WTC11 (cell line): ENCODE data around the gene TMEFF1. TPM values are rescaled to one million over a fixed set of nuclear protein-coding genes. Genes with fewer than 3 reads are reported as not detected.

Source experiments
- ATAC-seq: fragments of 200-7000 bp; cut with Tn5 transposase; 2 replicates; pipeline ENCODE4 v1.10.0; 2021; ENCODE audit warnings: mild to moderate bottlenecking, moderate library complexity
- CTCF ChIA-PET: fragments of 300-600 bp; sonication (Branson Sonifier 250); formaldehyde crosslinking; loops from one replicate; lab custom pipeline; 2021; ENCODE audit warnings: antibody characterized with exemption; lab: Charles Lee
- POLR2A ChIA-PET: fragments of 350-600 bp; sonication (Branson Sonifier 250); formaldehyde crosslinking; loops from one replicate; lab custom pipeline; 2021; ENCODE audit warnings: antibody characterized with exemption; lab: Charles Lee
- DNase-seq: peaks from one replicate; pipeline ENCODE4 v3.0.0; 2021; ENCODE audit warnings: low spot score
- H3K27ac Mint-ChIP-seq: 2 replicates; pipeline ENCODE4 v1.8.0; 2021; ENCODE audit warnings: mixed read lengths
- H3K27me3 Mint-ChIP-seq: 2 replicates; pipeline ENCODE4 v1.8.0; 2021; ENCODE audit warnings: low read depth, mild to moderate bottlenecking, moderate library complexity, mixed read lengths
- H3K36me3 Mint-ChIP-seq: 2 replicates; pipeline ENCODE4 v1.8.0; 2021; ENCODE audit warnings: mixed read lengths
- H3K4me1 Mint-ChIP-seq: 2 replicates; pipeline ENCODE4 v1.8.0; 2022; ENCODE audit warnings: mixed read lengths
- H3K4me3 Mint-ChIP-seq: 2 replicates; pipeline ENCODE4 v1.8.0; 2021; ENCODE audit warnings: mild to moderate bottlenecking, moderate library complexity, mixed read lengths
- H3K9me3 Mint-ChIP-seq: 2 replicates; pipeline ENCODE4 v1.8.0; 2021; ENCODE audit warnings: mixed read lengths
- CREB1 ChIP-seq: sonication (generic); formaldehyde crosslinking; IDR thresholded peaks from 2 replicates; pipeline ENCODE4 v1.8.0; 2023; ENCODE audit warnings: mild to moderate bottlenecking, missing genetic modification reagents
- FOXK1 ChIP-seq: sonication (generic); formaldehyde crosslinking; IDR thresholded peaks from 2 replicates; pipeline ENCODE4 v1.8.0; 2022; ENCODE audit warnings: mild to moderate bottlenecking, moderate library complexity, missing genetic modification reagents
- FOXP1 ChIP-seq: sonication (generic); formaldehyde crosslinking; IDR thresholded peaks from 2 replicates; pipeline ENCODE4 v1.8.0; 2022; ENCODE audit warnings: missing genetic modification reagents, mild to moderate bottlenecking, moderate library complexity, borderline replicate concordance
- GTF2I ChIP-seq: fragments of 250-450 bp; sonication (Bioruptor Pico); conservative IDR thresholded peaks from 2 replicates; pipeline ENCODE4 v1.4.0; 2021; ENCODE audit warnings: mild to moderate bottlenecking
- JUN ChIP-seq: sonication (generic); formaldehyde crosslinking; IDR thresholded peaks from 2 replicates; pipeline ENCODE4 v1.8.0; 2023; ENCODE audit warnings: mild to moderate bottlenecking, missing genetic modification reagents
- OVOL2 ChIP-seq: fragments of 250-450 bp; sonication (Bioruptor Pico); IDR thresholded peaks from 2 replicates; pipeline ENCODE4 v1.9.0; 2021; ENCODE audit warnings: mild to moderate bottlenecking, borderline replicate concordance
- SMAD3 ChIP-seq: sonication (generic); formaldehyde crosslinking; IDR thresholded peaks from 2 replicates; pipeline ENCODE4 v1.8.0; 2022; ENCODE audit warnings: missing genetic modification reagents, mild to moderate bottlenecking, borderline replicate concordance
- TCF7 ChIP-seq: sonication (generic); formaldehyde crosslinking; IDR thresholded peaks from 2 replicates; pipeline ENCODE4 v1.8.0; 2022; ENCODE audit warnings: mild to moderate bottlenecking, low read depth, missing genetic modification reagents, moderate library complexity
- ZNF121 ChIP-seq: sonication (generic); formaldehyde crosslinking; IDR thresholded peaks from 2 replicates; pipeline ENCODE4 v1.8.0; 2023; ENCODE audit warnings: missing genetic modification reagents
- ZNF138 ChIP-seq: sonication (generic); formaldehyde crosslinking; conservative IDR thresholded peaks from 2 replicates; pipeline ENCODE4 v1.8.1; 2022; ENCODE audit warnings: mild to moderate bottlenecking, moderate library complexity, missing genetic modification reagents
- ZNF317 ChIP-seq: sonication (generic); formaldehyde crosslinking; IDR thresholded peaks from 2 replicates; pipeline ENCODE4 v1.8.1; 2023; ENCODE audit warnings: low read depth, mild to moderate bottlenecking, moderate library complexity, missing genetic modification reagents, borderline replicate concordance
- ZNF423 ChIP-seq: fragments of 250-450 bp; sonication (Bioruptor Pico); IDR thresholded peaks from 2 replicates; pipeline ENCODE4 v2.1.2; 2022; ENCODE audit warnings: mild to moderate bottlenecking, moderate library complexity
- total RNA-seq: library from RNA; stranded (reverse); gene quantifications from 3 replicates; pipeline ENCODE4 v1.2.3, GENCODE V29; 2021
- TF ChIP-seq, protein P1 (sequence below): fragments of 250-450 bp; sonication (Bioruptor Pico); IDR thresholded peaks from 2 replicates; pipeline ENCODE4 v1.9.0; 2021; ENCODE audit warnings: mild to moderate bottlenecking
- TF ChIP-seq, protein P2 (sequence below): fragments of 250-450 bp; sonication (Bioruptor Pico); IDR thresholded peaks from 2 replicates; pipeline ENCODE4 v1.8.0; 2021; ENCODE audit warnings: mild to moderate bottlenecking
- TF ChIP-seq, protein P3 (sequence below): sonication (generic); formaldehyde crosslinking; conservative IDR thresholded peaks from 2 replicates; pipeline ENCODE4 v1.8.1; 2023; ENCODE audit warnings: mild to moderate bottlenecking, low read depth, missing genetic modification reagents, moderate library complexity
- TF ChIP-seq, protein P4 (sequence below): sonication (generic); formaldehyde crosslinking; conservative IDR thresholded peaks from 2 replicates; pipeline ENCODE4 v1.8.1; 2022; ENCODE audit warnings: mild to moderate bottlenecking, missing genetic modification reagents
- TF ChIP-seq, protein P5 (sequence below): sonication (generic); formaldehyde crosslinking; IDR thresholded peaks from 2 replicates; pipeline ENCODE4 v1.8.1; 2023; ENCODE audit warnings: mild to moderate bottlenecking, missing genetic modification reagents, moderate library complexity
- TF ChIP-seq, protein P6 (sequence below): sonication (generic); formaldehyde crosslinking; IDR thresholded peaks from 2 replicates; pipeline ENCODE4 v1.8.1; 2023; ENCODE audit warnings: mild to moderate bottlenecking, missing genetic modification reagents, moderate library complexity
- TF ChIP-seq, protein P7 (sequence below): fragments of 200-600 bp; IDR thresholded peaks from 2 replicates; pipeline ENCODE4 v1.8.0; 2022; ENCODE audit warnings: antibody characterized with exemption

TMEFF1 gene
- total RNA-seq, 1 experiment from 2014 or later: 62.7 TPM

DNA sequence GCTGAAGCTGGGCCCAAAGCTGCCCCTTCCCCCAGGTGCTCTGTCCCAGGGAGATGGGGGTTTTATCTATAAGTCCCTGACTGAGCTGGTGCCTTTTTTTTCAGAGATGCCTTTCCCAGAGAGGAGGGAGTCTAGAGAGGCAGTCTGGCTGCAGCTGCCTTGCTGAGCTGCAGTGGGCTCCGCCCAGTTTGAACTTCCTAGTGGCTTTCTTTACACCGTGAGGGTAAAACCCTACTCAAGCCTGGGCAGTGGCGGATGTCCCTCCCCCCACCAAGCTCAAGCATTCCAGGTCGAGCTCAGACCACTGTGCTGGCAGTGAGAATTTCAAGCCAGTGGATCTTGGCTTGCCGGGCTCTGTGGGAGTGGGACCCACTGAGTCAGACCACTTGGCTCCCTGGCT lies 146.2 kb downstream of the TMEFF1 start:
- no peak for ATAC-seq
- Mint-ChIP-seq H3K9me3 (peaks cover 29% of the 10 kb centered on the region), H3K27me3 (no peaks in the 10 kb centered on the region), H3K4me1 (no peaks in the 10 kb centered on the region), H3K36me3 (peaks cover 17% of the 10 kb centered on the region), H3K4me3 (no peak overlapping the region), H3K27ac (no peak overlapping the region)
- TF ChIP-seq ZNF423 (CRISPR knock-in tag): no peak
- no peak for TF ChIP-seq SMAD3 (CRISPR knock-in tag)
- no peak for TF ChIP-seq OVOL2
- no peak for TF ChIP-seq TCF7 (CRISPR knock-in tag)
- TF ChIP-seq, protein P1, sequence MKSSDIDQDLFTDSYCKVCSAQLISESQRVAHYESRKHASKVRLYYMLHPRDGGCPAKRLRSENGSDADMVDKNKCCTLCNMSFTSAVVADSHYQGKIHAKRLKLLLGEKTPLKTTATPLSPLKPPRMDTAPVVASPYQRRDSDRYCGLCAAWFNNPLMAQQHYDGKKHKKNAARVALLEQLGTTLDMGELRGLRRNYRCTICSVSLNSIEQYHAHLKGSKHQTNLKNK (CRISPR knock-in tag): no peak
- TF ChIP-seq ZNF138 (CRISPR knock-in tag): no peak
- TF ChIP-seq, protein P2, sequence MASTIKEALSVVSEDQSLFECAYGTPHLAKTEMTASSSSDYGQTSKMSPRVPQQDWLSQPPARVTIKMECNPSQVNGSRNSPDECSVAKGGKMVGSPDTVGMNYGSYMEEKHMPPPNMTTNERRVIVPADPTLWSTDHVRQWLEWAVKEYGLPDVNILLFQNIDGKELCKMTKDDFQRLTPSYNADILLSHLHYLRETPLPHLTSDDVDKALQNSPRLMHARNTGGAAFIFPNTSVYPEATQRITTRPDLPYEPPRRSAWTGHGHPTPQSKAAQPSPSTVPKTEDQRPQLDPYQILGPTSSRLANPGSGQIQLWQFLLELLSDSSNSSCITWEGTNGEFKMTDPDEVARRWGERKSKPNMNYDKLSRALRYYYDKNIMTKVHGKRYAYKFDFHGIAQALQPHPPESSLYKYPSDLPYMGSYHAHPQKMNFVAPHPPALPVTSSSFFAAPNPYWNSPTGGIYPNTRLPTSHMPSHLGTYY (CRISPR knock-in tag): no peak
- TF ChIP-seq, protein P3, sequence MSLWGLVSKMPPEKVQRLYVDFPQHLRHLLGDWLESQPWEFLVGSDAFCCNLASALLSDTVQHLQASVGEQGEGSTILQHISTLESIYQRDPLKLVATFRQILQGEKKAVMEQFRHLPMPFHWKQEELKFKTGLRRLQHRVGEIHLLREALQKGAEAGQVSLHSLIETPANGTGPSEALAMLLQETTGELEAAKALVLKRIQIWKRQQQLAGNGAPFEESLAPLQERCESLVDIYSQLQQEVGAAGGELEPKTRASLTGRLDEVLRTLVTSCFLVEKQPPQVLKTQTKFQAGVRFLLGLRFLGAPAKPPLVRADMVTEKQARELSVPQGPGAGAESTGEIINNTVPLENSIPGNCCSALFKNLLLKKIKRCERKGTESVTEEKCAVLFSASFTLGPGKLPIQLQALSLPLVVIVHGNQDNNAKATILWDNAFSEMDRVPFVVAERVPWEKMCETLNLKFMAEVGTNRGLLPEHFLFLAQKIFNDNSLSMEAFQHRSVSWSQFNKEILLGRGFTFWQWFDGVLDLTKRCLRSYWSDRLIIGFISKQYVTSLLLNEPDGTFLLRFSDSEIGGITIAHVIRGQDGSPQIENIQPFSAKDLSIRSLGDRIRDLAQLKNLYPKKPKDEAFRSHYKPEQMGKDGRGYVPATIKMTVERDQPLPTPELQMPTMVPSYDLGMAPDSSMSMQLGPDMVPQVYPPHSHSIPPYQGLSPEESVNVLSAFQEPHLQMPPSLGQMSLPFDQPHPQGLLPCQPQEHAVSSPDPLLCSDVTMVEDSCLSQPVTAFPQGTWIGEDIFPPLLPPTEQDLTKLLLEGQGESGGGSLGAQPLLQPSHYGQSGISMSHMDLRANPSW (CRISPR knock-in tag): no peak
- TF ChIP-seq ZNF121 (CRISPR knock-in tag): no peak
- TF ChIP-seq FOXP1 (CRISPR knock-in tag): no peak
- no peak for TF ChIP-seq ZNF317
- no peak for TF ChIP-seq CREB1 (CRISPR knock-in tag)
- TF ChIP-seq, protein P4, sequence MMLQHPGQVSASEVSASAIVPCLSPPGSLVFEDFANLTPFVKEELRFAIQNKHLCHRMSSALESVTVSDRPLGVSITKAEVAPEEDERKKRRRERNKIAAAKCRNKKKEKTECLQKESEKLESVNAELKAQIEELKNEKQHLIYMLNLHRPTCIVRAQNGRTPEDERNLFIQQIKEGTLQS (CRISPR knock-in tag): no peak
- no peak for TF ChIP-seq JUN (CRISPR knock-in tag)
- TF ChIP-seq, protein P5, sequence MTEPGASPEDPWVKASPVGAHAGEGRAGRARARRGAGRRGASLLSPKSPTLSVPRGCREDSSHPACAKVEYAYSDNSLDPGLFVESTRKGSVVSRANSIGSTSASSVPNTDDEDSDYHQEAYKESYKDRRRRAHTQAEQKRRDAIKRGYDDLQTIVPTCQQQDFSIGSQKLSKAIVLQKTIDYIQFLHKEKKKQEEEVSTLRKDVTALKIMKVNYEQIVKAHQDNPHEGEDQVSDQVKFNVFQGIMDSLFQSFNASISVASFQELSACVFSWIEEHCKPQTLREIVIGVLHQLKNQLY (CRISPR knock-in tag): no peak
- TF ChIP-seq, protein P6, sequence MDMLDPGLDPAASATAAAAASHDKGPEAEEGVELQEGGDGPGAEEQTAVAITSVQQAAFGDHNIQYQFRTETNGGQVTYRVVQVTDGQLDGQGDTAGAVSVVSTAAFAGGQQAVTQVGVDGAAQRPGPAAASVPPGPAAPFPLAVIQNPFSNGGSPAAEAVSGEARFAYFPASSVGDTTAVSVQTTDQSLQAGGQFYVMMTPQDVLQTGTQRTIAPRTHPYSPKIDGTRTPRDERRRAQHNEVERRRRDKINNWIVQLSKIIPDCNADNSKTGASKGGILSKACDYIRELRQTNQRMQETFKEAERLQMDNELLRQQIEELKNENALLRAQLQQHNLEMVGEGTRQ (CRISPR knock-in tag): no peak
- TF ChIP-seq GTF2I: no peak
- no peak for TF ChIP-seq FOXK1 (CRISPR knock-in tag)
- TF ChIP-seq, protein P7, sequence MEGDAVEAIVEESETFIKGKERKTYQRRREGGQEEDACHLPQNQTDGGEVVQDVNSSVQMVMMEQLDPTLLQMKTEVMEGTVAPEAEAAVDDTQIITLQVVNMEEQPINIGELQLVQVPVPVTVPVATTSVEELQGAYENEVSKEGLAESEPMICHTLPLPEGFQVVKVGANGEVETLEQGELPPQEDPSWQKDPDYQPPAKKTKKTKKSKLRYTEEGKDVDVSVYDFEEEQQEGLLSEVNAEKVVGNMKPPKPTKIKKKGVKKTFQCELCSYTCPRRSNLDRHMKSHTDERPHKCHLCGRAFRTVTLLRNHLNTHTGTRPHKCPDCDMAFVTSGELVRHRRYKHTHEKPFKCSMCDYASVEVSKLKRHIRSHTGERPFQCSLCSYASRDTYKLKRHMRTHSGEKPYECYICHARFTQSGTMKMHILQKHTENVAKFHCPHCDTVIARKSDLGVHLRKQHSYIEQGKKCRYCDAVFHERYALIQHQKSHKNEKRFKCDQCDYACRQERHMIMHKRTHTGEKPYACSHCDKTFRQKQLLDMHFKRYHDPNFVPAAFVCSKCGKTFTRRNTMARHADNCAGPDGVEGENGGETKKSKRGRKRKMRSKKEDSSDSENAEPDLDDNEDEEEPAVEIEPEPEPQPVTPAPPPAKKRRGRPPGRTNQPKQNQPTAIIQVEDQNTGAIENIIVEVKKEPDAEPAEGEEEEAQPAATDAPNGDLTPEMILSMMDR: no peak
- DNase-seq: no peak
- ChIA-PET POLR2A (no interaction called here), CTCF (interaction anchor here (0.8 to 1.5 kb wide), 3 partner anchors 17 to 692 kb away, joined by 3 to 12 read pairs (median 3); no protein-coding TSS in a partner anchor)
